Activated CD8-positive, alpha-beta memory T cell treated with anti-CD3 and anti-CD28 coated beads for 1 hour (primary cell): Measurements from ENCODE around the gene TMEM126B.
"Not testable (repeated sequence)": the region's sequence is repeated elsewhere in the genome, so short reads cannot be mapped to it uniquely, and the experiment has no call there.

Experiments used
- DNase-seq, 2 donors: peaks; one replicate each; pipeline ENCODE4 v3.0.0-alpha.2; 2020; ENCODE audit warnings: low read depth in 1 of 2; ENCODE audit errors: extremely low read depth in 1 of 2

The TMEM126B gene

GRCh38 chr11:85627998-85628770, at the start of gene TMEM126B:
TMEM126B (plus strand) TSS chr11:85628593; CDS start chr11:85628608, 15 bp downstream.
- peak; percentile 91 to 92 for DNase-seq

DNA sequence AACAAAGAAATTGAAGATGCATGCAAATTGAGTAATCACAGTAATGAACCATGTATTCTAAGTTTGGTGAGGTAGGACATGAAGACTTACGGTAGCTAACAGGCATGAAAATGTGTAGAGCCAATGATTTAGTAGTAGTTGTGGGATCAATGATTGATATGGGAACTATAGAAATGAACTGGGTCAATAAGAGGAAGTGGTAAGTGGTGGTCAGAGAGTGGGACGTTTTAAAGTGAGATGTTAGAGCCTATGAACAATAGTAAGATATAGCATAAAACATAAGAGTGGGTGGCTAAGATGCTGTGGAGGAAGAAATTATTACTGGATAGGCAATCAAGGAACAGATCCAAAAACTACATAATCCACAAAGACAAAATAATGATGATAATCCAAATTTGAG, 46.3 kb upstream of the TMEM126B start:
- no peak for DNase-seq

DNA sequence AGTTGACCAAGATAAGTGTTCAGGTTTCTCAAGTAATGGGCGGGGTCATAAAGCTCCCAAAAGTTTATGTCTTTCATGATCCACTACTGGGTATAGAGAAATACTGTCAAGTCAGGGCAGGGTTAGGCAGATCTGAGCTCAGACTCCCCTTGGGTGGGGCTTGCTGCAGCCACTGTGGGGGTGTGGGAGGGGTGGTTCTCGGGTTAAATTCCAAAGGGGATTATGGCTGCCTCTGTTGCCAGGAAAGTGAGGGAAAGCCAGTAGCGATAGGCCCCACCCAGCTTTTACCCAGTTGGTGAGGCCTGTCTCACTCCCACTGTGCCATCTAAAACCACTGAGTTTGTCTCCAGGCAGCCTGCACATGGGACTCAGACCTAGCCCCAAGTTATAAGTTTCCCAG, 39.0 kb upstream of the TMEM126B start:
- DNase-seq: no peak

DNA sequence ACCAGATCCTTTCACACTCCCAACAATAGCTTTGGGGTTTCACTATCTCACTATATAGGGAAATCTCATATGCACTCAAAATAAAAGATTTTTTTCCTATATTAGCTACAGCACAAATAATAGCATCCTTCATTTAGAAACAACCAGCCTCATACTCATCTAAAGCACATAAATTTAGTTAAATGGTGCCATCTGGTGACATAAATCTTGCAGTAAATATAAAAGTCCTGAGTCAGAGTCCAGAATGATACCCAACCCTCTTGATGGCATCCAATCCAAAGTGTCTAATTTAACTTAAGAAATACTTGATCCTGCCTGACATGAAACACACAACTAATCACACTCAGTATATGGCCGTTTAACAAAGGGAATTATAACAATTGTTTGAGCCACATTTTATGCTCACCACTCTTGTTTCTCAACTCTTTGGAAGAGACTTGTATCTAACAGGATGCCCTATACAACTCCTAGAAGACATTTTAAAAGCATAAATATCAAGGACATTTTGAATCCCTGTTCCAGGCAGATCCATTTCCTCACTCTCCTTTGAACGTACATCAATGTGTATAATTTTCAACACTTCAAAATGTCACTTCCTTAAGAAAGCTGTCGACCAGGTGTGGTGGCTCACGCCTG, 37.4 kb upstream of the TMEM126B start:
- no peak for DNase-seq

DNA sequence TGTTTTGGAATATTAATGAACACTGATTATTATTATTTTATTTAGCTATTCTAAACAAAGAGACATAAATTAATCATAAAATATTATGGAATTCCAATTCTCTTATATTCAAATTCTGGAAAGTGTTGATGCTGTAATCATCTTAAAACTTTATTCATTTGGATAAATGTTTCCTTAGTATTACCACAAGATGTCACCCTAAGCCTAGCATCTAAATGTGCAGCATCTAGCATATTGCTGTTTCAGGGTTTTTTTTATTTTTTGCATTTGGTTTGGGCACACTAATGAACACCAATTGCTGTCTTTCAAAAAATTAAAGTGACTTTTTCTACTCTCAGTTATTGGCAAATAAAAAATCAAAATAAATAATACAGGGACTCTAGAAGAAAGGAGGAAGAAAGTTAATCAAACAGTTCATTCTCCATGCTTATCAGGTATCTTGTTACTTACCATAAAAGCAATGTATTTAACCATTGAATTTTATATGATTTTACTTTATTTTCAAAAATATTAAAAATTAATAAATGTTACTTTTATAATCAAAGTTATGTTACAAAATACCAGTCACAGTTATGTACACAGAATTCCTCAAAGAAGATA, 33.0 kb upstream of the TMEM126B start:
- no peak for DNase-seq

DNA sequence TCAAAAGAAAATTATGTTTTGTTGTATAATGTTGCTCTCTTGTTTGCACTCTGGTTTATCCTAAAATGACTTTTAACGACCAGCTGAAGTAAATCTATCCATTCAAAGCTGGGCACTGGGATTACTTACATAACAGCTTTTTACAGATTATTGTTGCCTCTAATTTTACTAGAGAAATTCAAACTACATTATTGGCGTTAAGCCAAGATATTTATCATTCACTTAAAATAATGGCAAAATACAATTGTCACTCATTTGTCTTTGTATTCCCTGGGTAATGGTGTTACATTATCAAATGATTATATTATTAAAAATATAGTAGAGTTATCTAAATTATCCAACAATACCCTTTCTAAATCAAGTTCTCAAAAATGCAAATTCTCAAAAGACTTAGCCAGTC, 31.5 kb upstream of the TMEM126B start:
- DNase-seq: no peak

GRCh38 chr11:85599083-85599482, 29.3 kb upstream of the TMEM126B start:
- DNase-seq: no peak

- DNase-seq: no peak
These were observed 25.7 kb upstream of the TMEM126B start for GRCh38 chr11:85602526-85603213.

DNA sequence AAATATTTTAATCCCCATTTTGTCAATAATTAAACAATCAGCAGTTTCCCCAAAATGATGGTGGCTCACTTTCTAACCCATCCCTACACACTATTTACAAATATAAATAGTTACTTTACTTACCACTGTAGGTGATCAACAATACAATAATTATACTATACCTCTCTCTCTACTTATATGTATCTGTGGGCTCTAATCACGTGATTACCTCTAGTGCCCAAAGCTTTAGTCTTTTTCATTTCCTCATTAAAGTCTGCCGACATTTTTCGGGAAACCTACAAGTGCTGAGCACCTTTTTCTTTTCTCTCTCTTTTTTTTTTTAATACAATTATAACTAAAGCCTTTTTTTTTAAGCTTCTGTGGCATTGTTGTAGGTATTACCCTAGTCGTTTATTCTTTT, 25.2 kb upstream of the TMEM126B start:
- DNase-seq: no peak

GRCh38 chr11:85606237-85606636, 22.2 kb upstream of the TMEM126B start:
- DNase-seq: not testable (repeated sequence)

DNA sequence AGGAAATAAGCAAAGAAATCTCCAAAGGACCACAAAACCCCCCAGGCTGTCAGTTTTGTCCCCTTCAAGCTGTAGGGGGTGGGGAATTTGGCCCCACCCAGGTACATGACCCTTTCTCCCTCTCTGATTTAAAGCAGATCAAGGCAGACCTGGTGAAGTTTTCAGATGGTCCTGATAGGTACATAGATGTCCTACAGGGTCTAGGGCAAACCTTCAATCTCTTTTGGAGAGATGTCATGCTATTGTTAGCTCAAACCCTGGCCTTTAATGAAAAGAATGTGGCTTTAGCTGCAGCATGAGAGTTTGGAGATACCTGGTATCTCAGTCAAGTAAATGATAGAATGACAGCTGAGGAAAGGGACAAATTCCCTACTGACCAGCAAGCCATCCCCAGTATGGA, 19.8 kb upstream of the TMEM126B start:
- not testable (repeated sequence) for DNase-seq

DNA sequence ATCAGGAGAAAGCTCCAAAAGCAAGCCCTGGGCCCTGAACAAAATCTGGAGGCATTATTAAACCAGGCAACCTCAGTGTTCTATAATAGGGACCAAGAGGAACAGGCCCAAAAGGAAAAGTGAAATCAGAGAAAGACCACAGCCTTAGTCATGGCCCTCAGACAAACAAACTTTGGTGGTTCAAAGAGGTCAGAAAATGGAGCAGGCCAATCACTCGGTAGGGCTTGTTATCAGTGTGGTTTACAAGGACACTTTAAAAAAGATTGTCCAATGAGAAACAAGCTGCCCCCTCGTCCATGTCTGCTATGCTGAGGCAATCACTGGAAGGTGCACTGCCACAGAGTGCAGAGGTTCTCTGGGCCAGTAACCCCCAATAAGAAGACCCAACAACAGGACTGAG, 19.1 kb upstream of the TMEM126B start:
- DNase-seq: not testable (repeated sequence)

DNA sequence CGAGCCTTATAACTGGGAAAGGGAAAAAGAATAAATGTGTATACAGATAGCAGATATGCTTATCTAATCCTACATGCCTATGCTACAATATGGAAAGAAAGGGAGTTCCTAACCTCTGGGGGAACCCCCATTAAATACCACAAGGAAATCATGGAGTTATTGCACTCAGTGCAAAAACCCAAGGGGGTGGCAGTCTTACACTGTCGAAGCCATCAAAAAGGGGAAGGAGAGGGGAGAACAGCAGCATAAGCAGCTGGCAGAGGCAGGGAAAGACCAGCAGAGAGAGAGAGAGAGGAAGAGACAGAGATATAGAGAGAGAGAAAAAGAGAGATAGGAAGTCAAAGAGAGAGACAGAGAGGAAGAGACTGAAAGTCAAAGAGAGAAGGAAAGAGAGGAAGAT, 16.8 kb upstream of the TMEM126B start:
- not testable (repeated sequence) for DNase-seq

GRCh38 chr11:85619499-85619898, 8.9 kb upstream of the TMEM126B start:
- DNase-seq: no peak

GRCh38 chr11:85620256-85620655, 8.1 kb upstream of the TMEM126B start:
- no peak for DNase-seq

GRCh38 chr11:85626496-85626895, 1.9 kb upstream of the TMEM126B start:
- no peak for DNase-seq

DNA sequence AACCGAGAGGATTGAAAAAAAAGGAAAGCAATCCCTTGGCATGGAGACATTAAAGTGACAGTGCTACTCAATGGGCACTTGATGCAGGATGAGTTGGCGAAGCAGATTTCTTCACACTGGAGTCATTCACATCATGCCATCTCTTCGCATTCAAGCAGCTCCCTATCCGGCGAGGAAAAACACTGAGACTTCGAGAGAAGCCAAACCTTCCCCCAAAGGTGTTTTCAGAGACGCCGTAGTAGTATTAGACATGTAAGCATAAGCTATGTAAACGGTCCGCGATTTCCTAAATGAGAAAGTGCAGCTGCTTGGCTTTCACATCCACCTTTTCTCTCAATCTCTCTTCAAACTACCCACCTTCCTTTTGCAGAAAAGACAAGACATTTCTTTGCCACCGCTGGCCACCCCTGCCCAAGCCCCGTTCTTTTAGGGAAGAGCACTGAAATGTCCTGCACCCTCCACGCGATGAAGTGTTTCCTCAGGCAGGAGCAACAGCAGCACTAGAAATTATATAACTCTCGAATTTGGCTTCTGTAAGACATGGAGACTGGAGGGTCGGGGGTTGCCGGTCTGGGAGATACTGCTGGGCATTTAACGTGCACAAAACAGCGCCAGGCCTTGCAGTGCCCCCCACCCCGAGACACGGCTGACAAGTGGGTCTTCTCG, 928 bp upstream of the TMEM126B start, which contains the start of gene DLG2:
Gene DLG2 (minus strand): TSS at position 13 of the 666 bp plus-strand sequence.
- no peak for DNase-seq

DNA sequence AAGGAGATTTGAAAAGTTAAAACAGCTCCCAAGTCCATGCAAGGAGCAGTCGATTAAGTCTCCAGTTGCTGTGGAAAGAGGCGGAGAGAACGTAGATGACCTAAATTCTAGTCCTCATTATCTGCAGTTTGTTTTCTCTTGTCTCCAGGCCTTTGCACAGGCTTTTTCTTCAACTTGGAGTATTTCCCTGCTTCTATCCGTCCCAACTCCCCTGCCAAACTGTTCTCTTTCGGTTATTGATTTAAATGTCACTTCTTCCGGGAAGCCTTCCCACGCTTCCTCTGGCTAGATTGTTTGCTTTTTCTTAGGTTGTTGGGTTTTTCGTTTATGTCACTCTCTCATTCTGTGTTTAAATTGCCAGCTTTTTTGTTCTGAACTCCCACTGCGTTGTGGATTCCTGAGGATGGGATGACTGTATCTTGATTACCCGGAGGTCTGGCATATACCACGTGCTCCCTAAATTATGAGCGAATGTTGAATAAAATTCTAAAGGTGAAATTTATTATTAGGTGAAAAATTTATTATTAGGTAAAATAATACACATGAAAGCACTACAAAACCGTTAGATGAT, 463 bp downstream of the TMEM126B start:
- no peak for DNase-seq

- DNase-seq: no peak
These were observed 6.4 kb downstream of the TMEM126B start for GRCh38 chr11:85634747-85635146.

DNA sequence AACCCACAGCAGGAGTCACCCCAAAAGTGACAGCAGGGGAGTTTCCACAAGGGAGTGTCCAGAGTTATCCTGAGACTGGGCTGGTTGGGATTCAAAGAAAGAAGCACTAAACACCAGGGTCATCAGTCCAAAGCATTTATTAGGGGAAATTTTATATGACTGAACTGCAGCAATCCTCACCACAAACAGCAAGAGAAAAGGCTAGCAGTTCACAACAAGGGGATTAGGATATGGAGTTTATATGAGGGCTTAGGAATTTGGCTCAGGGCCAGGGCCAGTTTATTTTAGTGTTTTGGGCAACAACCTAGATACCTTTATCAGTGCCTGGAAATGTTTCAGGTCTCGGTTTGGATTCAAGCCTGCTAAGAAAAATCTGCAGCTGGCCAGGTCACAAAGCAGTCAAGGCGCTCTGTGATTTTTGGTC, 14.8 kb downstream of the TMEM126B start:
- DNase-seq: no peak
